ENCODE measurements around the gene CORO7.

The CORO7 gene

DNA sequence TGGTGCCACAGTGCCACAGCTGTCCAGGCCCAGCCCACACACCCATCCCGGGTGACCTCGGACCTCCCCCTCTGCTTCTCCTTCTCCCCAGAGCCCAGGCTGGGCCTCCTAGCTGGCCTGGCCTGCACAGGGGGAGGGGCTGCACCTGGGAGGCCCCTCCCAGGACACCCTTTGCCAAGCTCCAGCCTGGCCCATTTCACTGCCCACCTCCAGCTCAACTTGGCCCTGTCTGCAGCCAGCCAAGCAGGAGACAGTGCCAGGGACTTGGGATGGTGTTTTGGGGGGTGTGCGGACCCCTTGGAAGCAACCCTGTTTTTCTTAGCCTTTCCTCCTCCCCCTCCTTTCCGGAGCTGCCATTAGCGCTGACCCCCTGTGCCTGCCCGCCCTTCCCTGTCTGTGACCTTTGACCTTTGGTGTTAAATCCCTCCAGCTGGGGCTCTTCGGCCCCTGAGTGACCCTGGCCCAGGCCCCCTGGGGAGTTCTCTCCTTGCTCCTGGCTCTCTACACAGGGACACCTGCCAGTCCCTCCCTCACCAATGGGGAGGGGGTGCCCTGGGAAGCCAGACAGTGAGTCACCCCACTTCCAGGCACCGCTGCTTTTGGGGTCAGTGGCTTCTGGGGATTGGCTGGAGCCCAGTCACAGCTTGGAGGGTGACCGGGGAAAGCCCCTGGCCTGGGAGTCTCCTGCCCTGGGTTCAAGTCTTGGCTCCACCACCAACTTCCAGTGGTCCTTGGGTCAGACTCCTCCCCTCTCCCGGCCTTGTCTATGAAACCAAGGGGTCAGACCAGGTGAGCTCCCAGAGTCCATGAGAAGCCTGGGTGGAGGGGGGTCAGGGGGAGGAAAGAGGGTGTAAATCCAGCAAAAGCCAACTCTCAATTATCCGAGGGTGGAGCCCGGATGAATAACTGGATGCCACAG, 98.6 kb downstream of the CORO7 start:
- DNase-seq = no peak

DNA sequence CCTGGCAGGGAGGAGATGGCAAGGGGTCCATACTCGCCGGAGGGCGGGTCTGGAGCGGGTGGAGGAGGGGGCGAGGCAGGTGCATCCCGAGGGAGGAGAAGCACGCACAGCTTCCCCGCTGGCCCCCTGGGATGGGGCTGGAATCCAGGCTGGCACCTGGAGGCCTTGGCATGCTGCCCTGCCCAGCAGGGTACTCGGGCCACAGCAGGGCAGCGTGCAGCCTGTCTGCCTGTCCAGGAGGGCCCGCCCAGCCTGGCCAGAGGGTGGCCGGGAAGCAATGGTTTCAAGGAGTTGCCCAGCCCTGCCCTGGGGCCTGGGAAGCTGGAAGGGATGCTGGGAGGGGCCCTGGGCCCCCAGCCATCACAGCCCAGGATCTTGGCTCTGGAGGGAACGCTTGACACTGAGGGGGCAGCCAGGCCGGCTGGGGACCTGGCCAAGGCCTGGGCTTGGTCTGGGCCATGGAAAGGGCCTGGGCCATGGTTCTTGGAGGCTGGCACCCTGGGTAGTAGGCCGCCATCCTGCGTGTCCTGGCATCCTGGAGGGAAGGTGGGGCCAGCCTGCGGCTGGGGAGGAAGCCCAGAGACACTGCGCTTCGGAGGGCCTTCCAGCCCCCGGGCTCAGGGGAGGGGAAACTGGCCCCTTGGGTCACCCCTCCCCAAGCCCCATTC, 99.4 kb downstream of the CORO7 start:
- no peak for DNase-seq

DNA sequence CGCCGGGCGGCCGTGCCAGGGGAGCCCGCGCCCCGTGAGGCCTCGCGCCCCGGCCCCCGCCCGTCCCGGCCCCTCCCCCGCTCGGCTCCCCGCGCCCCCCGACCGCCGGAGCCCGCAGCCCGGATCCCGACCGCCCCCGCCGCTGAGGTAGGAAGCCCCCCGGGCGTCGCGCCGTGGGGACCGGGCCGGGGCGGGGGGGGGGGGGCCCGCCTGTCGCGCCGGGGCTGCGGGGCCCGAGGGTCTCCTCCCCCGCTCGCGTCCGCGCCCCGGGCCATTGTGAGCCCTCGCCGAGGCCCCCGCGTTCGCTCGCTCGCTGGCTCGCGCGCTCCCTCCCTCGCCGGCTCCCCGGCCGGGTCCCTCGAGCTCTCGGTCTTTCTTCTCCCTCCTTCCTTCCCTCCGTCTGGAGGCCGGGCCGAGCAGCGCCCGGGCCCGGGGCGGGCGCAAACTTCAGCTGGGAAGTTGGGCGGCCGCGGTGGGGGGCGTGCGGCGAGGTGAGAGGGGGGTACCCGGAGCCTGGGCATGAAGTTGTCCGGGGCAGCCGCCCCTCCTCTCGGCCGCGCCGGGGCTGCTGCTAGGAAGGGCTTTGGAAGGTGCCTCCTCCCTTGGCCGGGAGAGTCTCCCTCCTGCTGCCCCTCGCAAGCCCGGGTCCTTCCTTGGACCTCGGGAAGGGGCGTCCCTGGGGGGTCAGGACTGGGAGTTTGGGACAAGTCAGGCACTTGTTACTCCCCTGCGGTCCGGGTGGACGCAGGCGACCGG, 100.1 kb downstream of the CORO7 start:
- DNase-seq = no peak

DNA sequence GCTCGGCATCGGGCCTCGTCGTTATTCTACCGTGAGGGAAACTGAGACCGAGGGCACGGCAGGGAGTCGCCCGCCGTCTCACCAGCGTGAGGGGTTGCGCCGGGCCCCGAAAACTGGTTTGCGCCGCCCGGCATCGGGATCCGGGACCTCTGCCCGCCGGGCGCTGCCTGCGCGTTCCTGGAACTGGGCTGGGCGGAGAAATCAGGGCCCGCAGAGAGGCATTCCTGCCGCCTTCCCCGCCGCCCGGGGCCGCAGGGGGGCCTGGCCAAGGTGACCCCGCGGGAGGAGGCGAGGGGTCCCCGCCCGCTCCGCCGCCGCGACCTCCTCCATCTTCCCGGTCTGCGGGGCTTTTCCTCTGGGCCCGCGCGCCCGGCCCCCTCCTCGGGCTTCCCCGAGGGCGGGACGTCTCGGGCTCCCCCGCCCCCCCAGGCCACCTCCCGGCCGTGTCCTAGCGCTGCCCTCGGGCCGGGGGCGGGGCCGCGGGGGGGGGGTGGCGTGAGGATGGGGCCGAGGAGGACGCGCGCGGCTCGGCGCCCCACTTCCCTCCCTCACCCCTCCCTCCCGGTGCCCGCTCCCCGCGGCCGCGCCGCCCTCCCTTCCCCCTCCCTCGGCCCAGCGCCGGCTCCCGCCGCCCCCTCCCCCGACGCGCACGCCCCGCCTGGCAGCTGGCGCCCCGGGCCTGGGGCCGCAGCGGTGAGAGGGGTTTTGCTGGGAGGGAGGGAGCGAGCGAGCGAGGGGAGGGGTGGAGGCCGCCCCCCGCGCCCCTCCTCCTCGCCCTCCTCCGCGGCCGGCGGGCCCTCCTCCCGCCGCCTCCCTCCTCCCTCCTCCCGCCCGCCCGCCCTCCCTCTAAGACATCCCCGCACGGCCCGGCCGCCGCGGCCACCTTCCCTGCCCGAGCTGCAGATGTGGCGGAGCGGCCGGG, 100.9 kb downstream of the CORO7 start, which contains the start of gene GLIS2:
Gene GLIS2, plus strand, starts transcription at position 882 of the 922 bp plus-strand sequence. CDS start 16,214 bp downstream, outside the sequence.
- DNase-seq = no peak

DNA sequence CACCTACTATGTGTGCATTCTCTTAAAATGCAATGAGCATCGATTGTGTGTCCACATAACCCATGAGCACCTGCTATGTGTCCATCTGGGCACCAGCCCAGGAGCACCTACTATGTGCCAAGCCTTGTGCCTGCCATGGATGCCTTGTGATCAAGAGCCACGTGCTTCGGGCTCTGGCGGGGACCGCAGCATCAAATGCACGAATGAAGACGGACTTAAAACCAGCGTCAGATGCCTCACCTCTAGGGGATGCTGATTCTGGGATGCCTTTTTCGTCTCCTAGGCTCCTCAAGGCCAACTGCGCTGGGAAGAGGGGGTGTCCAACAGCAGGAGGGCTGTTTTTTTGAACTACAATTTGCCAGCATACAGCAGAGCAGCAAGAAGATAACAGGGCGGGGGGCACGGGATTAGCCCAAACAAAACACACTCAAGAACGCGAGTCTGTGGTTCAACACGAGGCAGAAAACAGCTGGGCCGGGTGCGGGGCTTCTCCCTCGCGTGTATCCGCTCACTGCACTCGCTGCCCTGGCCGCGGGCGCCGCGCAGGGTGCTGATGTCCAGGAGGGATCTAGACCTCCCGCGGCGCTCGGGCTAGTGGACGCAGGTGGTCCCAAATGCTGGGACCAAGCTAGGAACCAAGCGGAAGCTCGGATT, 101.7 kb downstream of the CORO7 start:
- DNase-seq = peak; percentile 18

DNA sequence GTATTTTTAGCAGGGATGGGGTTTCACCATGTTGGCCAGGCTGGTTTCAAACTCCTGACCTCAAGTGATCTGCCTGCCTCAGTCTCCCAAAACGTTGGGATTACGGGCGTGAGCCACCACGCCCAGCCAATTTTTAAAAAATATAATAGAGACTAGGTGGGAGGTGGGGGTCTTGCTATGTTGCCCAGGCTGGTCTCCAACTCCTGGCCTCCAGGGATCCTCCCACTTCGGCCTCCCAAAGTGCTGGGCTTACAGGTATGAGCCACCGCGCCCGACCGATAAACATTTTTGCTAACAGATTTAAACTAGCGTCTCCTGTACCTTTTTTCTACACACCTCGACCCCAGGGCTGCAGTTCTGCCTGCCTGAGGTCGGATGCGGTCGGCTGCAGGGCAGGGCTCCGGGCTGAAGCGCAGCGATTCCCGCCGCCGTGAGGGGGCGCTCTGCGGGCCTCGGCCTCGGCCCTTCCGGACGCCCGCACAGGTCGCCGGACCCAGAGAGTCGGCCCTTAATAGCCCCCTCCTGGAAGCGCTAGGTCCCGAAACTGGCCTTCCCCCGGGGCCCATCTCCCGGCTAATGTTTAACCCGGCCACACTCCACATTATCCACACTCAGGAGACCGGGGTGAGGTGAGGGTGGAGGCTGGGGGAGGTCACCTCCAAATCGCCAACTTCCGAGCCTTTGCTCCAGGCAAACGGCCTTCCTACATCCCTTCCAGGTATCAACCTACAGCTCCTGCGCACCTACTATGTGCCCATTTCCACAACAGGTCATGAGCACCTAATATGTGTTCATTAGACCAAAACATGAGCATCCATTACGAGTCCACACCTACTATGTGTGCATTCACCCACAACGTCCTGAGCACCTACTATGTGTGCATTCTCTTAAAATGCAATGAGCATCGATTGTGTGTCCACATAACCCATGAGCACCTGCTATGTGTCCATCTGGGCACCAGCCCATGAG, 102.5 kb downstream of the CORO7 start:
- no peak for DNase-seq

DNA sequence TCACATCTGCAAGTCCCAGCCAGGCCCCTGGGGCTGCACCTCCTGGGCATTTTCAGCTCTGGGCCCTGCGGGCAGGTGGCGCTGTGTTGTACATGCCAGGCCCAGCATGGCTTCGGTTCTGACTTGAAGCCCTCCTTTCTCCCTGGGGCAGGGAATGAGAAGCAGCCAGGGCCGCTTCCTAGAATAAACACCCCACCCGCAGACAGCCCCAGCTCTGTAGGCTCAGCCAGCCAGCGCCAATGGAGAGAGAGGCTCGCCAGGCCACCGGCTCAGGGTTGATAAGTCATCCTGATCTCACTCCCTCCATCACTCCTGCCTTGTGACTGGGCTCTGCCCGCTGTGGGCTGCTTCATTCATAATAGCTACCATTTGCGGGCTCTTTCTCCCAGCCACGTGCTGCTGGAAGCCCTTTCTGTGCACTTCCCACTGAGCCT, 106.5 kb downstream of the CORO7 start:
- DNase-seq = peak; percentile 17

DNA sequence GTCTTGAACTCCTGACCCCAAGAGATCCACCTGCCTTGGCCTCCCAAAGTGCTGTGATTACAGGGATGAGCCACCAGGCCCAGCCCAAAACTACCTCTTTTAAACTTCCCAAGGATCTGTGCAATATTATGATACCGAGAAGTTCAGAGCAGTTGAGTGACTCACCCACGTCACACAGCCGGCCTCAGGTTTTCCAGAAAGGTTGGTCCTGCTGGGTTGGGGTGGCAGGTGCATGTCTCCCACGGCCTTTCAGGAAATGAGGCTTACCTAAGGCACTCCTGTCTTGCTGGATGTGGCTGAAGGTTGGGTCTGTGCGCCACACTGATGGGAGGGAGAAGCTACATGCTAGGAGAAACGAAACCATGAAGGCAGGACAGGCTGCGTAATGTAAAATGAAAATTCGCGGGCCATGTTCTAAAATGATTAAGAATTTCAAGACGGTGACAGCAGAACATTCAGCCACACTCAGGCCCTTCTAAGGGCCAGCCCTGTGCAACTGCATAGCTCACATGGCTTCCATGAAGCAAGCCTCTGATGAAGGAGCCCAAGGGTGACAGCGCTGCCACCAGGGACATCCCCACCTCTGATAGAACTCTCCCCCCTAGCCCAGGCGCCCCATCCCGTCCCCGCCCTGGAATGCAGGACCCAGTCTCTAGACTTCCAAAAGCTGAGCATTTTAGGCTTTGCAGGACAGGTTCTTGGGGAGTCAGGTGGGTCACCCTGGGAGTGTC, 107.1 kb downstream of the CORO7 start:
- DNase-seq = no peak

DNA sequence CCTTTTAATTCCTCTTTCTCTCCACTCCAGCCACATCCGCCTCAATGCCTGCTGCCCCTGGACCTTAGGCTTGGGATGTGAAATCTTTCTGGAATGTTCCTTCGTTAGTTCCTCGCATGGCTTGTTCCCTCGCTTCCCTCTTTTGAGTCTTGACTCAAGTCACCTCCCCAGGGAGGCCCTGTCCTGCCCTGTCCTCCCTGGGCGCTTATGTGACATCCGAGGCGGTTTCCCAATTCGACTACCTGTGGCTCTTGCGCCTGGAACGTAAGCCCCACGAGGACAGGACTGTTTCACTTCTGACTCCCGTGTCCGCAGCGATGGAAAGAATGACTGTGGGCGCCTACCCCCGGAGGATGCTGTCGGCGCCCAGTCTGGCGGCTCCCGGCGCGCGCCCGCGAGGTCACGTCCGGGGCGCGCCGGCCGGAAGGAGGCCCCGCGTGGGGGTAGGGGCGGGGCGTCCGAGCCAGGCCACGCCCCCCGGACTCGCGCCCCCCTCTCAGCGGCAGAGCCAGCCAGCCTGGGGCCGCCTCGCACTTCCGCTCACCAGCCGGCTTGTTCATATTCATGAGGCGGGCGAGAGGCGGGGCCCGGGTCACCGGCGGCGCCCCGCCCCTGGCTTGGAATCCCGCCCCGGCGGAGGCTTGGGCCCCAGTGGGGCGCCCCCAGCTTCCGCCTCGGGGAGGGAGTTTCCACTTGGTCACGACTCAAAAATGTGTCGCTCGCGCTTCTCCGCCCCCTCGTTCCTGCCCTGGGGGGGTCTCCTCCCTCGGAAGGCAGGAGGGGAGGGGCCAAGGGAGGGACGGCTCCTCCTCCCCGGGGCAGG, 109.0 kb downstream of the CORO7 start:
- no peak for DNase-seq

DNA sequence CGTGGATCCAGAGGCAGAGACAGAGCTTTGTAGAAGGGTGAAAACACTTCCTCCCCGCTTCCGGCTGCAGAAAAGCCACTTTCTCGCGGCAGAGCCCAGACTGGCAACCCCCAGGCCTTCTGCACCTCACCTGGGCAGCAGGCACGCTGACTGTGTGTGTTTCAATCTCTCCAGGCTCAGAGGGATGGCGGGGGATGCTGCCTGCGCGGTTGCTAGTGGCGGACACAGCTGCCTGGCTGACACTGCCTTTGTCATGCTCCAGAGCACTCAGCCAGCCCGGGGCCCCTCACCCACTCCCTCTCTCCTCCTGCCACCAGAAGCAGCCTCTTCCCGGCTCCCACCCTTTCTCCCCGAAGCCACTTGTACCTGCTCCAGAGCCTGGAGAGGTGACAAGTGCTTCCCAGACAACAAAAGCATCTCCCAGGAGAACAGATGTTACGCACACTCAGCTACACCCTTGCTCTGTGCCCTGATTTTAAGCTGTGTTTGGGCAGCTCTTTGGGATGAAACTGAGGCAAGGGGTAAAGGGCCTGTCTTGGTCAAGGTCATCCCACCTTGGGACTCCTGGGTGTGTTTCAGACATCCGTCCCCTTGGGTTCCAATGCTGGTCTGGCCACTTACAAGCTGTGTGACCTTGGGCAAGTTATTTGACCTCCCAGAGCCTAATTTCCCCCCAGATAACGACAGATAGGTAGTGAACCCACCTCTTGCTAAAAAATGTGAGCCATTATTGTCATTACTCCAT, 109.8 kb downstream of the CORO7 start:
- DNase-seq = no peak

Data from DMS 273 treated with DMSO at 0.1 percent for 48 hours (cell line).